HuH-7.5 (cell line): ENCODE data around the gene RDX.

ENCODE experiments used
- DNase-seq: peaks from one replicate; pipeline ENCODE4 v3.0.0; 2011; ENCODE audit warnings: low spot score

Gene RDX

GRCh38 chr11:110169738-110170137, 126.7 kb downstream of the RDX start:
- DNase-seq, result no peak

GRCh38 chr11:110168033-110168803, 128.2 kb downstream of the RDX start:
- no peak for DNase-seq

GRCh38 chr11:110165039-110165925, 131.1 kb downstream of the RDX start:
- no peak for DNase-seq

GRCh38 chr11:110162216-110162615, 134.2 kb downstream of the RDX start:
- DNase-seq, result no peak

GRCh38 chr11:110161061-110161460, 135.4 kb downstream of the RDX start:
- DNase-seq, result no peak

- DNase-seq, result no peak
These were observed 136.0 kb downstream of the RDX start for GRCh38 chr11:110160437-110160836.

GRCh38 chr11:110160016-110160415, 136.4 kb downstream of the RDX start:
- DNase-seq, result no peak

GRCh38 chr11:110159476-110159875, 136.9 kb downstream of the RDX start:
- no peak for DNase-seq

- no peak for DNase-seq
These were observed 137.9 kb downstream of the RDX start for GRCh38 chr11:110158317-110159200.

- no peak for DNase-seq
These were observed 139.9 kb downstream of the RDX start for GRCh38 chr11:110156503-110156902.

- DNase-seq, result no peak
These were observed 142.9 kb downstream of the RDX start for GRCh38 chr11:110153474-110153873.

GRCh38 chr11:110152199-110152598, 144.2 kb downstream of the RDX start:
- no peak for DNase-seq

- DNase-seq, result no peak
These were observed 147.4 kb downstream of the RDX start for GRCh38 chr11:110148775-110149744.

GRCh38 chr11:110147962-110148709, 148.3 kb downstream of the RDX start:
- DNase-seq, result no peak

GRCh38 chr11:110141812-110142211, 154.6 kb downstream of the RDX start:
- DNase-seq, result no peak

GRCh38 chr11:110134110-110134509, 162.3 kb downstream of the RDX start:
- DNase-seq, result no peak

- DNase-seq, result no peak
These were observed 163.3 kb downstream of the RDX start for GRCh38 chr11:110133160-110133559.

GRCh38 chr11:110131386-110132123, 164.9 kb downstream of the RDX start:
- no peak for DNase-seq

GRCh38 chr11:110130642-110131238, 165.7 kb downstream of the RDX start:
- no peak for DNase-seq
